ENCODE data around the gene BCL2A1.
"Not testable (repeated sequence)": the region's sequence is repeated elsewhere in the genome, so short reads cannot be mapped to it uniquely, and the experiment has no call there.

The BCL2A1 gene

GRCh38 chr15:79916502-79917132 is 54.4 kb downstream of the BCL2A1 start:
- TF ChIP-seq Cebpa-rat (IDR thresholded peaks at IDR 0.05): no peak
- Histone ChIP-seq H3K4me2 (no peak overlapping the region), H3K9ac (no peak overlapping the region), H3K27me3 (no peaks in the 10 kb centered on the region), H3K36me3 (peaks cover 95% of the 10 kb centered on the region), H3K4me3 (no peak overlapping the region), H3K27ac (no peak overlapping the region), H3K9me3 (peaks cover 97% of the 10 kb centered on the region), H3K4me1 (no peaks in the 10 kb centered on the region), H4K20me1 (no peaks in the 10 kb centered on the region)

DNA sequence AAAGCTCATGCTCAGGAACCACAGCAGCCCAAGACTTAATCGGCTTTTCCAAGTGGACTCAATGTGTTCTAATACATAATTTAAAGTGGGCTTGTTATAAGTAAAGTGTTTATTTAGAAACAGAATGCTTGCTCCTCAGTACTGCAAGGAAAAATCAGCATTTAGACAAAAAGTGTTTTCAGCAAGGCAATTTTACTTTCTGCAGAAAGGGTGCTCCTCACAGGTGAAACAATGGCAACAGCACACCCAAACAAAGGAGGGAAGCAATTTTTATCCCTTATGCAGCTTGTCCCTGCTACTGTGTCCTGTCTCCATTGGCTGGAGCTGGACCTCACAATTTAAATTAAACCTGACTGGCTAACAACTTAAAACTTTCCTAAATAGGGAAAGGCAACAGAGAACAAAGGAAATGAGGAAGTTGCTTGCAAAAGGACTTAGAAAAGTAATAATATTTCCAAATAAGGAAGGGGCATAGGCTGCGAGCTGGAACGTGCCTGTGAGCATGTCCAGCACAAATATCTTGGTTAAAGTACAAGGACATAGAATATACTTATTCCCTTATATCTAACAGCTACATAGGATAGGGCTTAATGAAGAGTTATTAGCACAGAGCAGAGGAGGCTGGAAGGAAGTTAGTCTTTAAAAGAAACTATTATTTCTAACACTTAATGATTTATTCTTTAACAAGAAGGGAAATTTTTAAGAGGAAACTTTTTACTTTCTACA is 55.1 kb downstream of the BCL2A1 start:
- H3K4me2 ChIP-seq, H3K4me3 ChIP-seq, H3K4me1 ChIP-seq, H3K27ac ChIP-seq, H4K20me1 ChIP-seq, H3K27me3 ChIP-seq, H3K9ac ChIP-seq: not testable (repeated sequence)
- Histone ChIP-seq H3K9me3 (peaks cover 97% of the 10 kb centered on the region), H3K36me3 (peaks cover 95% of the 10 kb centered on the region)

DNA sequence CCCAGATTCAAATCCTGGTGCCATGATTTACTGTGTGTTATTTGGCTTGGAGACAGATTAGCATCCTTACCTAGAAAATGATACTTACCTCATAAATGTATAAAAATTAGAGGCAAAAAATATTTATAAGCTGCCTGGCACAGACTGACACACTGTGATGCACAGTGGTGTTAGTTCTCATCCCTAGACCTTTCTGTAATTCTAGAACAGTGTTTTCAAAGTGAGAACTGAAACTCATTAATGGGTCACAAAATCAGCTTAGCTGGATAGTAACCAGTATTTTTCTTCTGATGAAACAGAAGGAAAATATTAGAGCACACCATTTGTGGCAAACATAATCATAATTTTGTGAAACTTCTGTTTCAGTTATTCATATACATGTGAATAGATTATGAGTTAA is 56.3 kb downstream of the BCL2A1 start:
- Histone ChIP-seq H3K9me3 (peaks cover 97% of the 10 kb centered on the region), H3K9ac (no peak overlapping the region), H3K4me1 (no peaks in the 10 kb centered on the region), H3K27me3 (no peaks in the 10 kb centered on the region), H3K36me3 (peaks cover 90% of the 10 kb centered on the region), H3K4me2 (no peak overlapping the region), H4K20me1 (no peaks in the 10 kb centered on the region), H3K4me3 (no peak overlapping the region), H3K27ac (no peak overlapping the region)
- TF ChIP-seq Cebpa-rat (IDR thresholded peaks at IDR 0.05): no peak
